Liver (tissue), 9 donors: ENCODE data around the gene F5. TPM values are rescaled to one million over a fixed set of nuclear protein-coding genes. Genes with fewer than 3 reads are reported as not detected.
"Not testable (repeated sequence)": the region's sequence is repeated elsewhere in the genome, so short reads cannot be mapped to it uniquely, and the experiment has no call there.

Source experiments
- DNase-seq: peaks from one replicate; pipeline ENCODE4 v3.0.0-alpha.2; 2017; ENCODE audit warnings: low spot score
- H3K27ac ChIP-seq, 2 donors: one replicate each; pipeline ENCODE4 v1.7.0; 2013; ENCODE audit warnings: inconsistent platforms in 2 of 2, low read length in 2 of 2, control low read depth in 1 of 2, low read depth in 1 of 2, mild to moderate bottlenecking in 1 of 2
- H3K27me3 ChIP-seq, 4 donors: one replicate each; pipeline versions ENCODE4 v1.6.1 to v1.7.0; 2013; ENCODE audit warnings: low read length in 3 of 4, inconsistent platforms in 1 of 4, mild to moderate bottlenecking in 1 of 4, moderate library complexity in 1 of 4; ENCODE audit not compliant: control insufficient read depth in 4 of 4, insufficient read depth in 4 of 4
- H3K36me3 ChIP-seq, 4 donors: one replicate each; pipeline versions ENCODE4 v1.6.1 to v1.7.0; 2013; ENCODE audit warnings: low read length in 3 of 4, mild to moderate bottlenecking in 3 of 4, low read depth in 1 of 4, moderate library complexity in 1 of 4; ENCODE audit not compliant: control insufficient read depth in 4 of 4, insufficient read depth in 3 of 4
- H3K4me1 ChIP-seq, 4 donors: one replicate each; pipeline versions ENCODE4 v1.6.1 to v1.7.0; 2013; ENCODE audit warnings: low read length in 3 of 4, mild to moderate bottlenecking in 3 of 4, moderate library complexity in 1 of 4; ENCODE audit not compliant: control insufficient read depth in 4 of 4, insufficient read depth in 4 of 4
- H3K4me3 ChIP-seq, 3 donors: one replicate each; pipeline versions ENCODE4 v1.6.1 to v1.7.0; 2013; ENCODE audit warnings: low read length in 3 of 3, control low read depth in 1 of 3, low read depth in 1 of 3, mild to moderate bottlenecking in 1 of 3
- H3K9ac ChIP-seq, 2 donors: one replicate each; pipeline ENCODE4 v1.7.0; 2013; ENCODE audit warnings: low read length in 2 of 2, mild to moderate bottlenecking in 2 of 2, moderate library complexity in 2 of 2, control low read depth in 1 of 2, low read depth in 1 of 2
- H3K9me3 ChIP-seq, 4 donors: one replicate each; pipeline versions ENCODE4 v1.6.1 to v1.7.0; 2013; ENCODE audit warnings: low read length in 3 of 4; ENCODE audit not compliant: control insufficient read depth in 4 of 4
- ATF3 ChIP-seq: IDR thresholded peaks from 2 replicates; pipeline ENCODE4 v1.6.1; 2016; ENCODE audit warnings: antibody characterized with exemption
- FOXA1 ChIP-seq: IDR thresholded peaks from 2 replicates; pipeline ENCODE4 v1.6.1; 2016; ENCODE audit warnings: antibody characterized with exemption
- HNF4G ChIP-seq: IDR thresholded peaks from 2 replicates; pipeline ENCODE4 v1.6.1; 2016; ENCODE audit warnings: antibody characterized with exemption
- JUND ChIP-seq, 2 donors: IDR thresholded peaks; 2 replicates each; pipeline ENCODE4 v1.6.1; 2016; ENCODE audit warnings: antibody characterized with exemption in 2 of 2
- MAX ChIP-seq: IDR thresholded peaks from 2 replicates; pipeline ENCODE4 v1.6.1; 2016; ENCODE audit warnings: antibody characterized with exemption
- RAD21 ChIP-seq, 2 donors: IDR thresholded peaks; 2 replicates each; pipeline ENCODE4 v1.6.1; 2016; ENCODE audit warnings: antibody characterized with exemption in 2 of 2, mild to moderate bottlenecking in 2 of 2
- REST ChIP-seq: IDR thresholded peaks from 2 replicates; pipeline ENCODE4 v1.6.1; 2016; ENCODE audit warnings: antibody characterized with exemption, mild to moderate bottlenecking
- RXRA ChIP-seq, 2 donors: IDR thresholded peaks; 2 replicates each; pipeline ENCODE4 v1.6.1; 2017 to 2018; ENCODE audit warnings: antibody characterized with exemption in 2 of 2, mild to moderate bottlenecking in 1 of 2
- SP1 ChIP-seq: IDR thresholded peaks from 2 replicates; pipeline ENCODE4 v1.6.1; 2018; ENCODE audit warnings: antibody characterized with exemption, mild to moderate bottlenecking
- TAF1 ChIP-seq: conservative IDR thresholded peaks from 2 replicates; pipeline ENCODE4 v1.6.1; 2016; ENCODE audit warnings: antibody characterized with exemption, mild to moderate bottlenecking
- YY1 ChIP-seq: IDR thresholded peaks from 2 replicates; pipeline ENCODE4 v1.6.1; 2016; ENCODE audit warnings: antibody characterized with exemption, mild to moderate bottlenecking
- ZBTB33 ChIP-seq: IDR thresholded peaks from 2 replicates; pipeline ENCODE4 v1.6.1; 2016; ENCODE audit warnings: antibody characterized with exemption
- WGBS: extraction: QIAGEN DNeasy Blood & Tissue Kit; methylation state at CpG from one replicate; pipeline ENCODE4 v1.1.7; 2013; 5-methylcytosine and 5-hydroxymethylcytosine counted together
- polyA plus RNA-seq, 2 donors: library from polyadenylated mRNA; stranded (reverse) in 1 of 2; unstranded in 1 of 2; fragments of 200-250 nt in 1 of 2; fragments of >200 nt in 1 of 2; fragmentation: Nextera tagmentation in 1 of 2; extraction: Ambion mirVana in 1 of 2; gene quantifications; one replicate each; pipeline versions ENCODE4 v1.2.1 to v1.2.3, GENCODE V29; 2013 to 2015
- total RNA-seq, 2 donors: library from RNA; depleted of rRNA; stranded (reverse); fragments of >200 nt; gene quantifications; one replicate each; pipeline ENCODE4 v1.2.3, GENCODE V29; 2014
- donor health status: healthy.
- donor health status: healthy.
- donor health status: healthy.
- donor health status: healthy.
- donor health status: healthy.

Gene F5
- total and polyA plus RNA-seq, 4 donors = 86.1 to 155 (median 129) TPM

- H3K9me3 ChIP-seq, H3K27ac ChIP-seq, H3K9ac ChIP-seq, H3K4me1 ChIP-seq, H3K4me3 ChIP-seq, DNase-seq, H3K27me3 ChIP-seq: not testable (repeated sequence)
- peaks cover 0 to 62% (median 36%) of the 10 kb centered on the region in 4 donors for H3K36me3 ChIP-seq
- WGBS = 88% methylated on average over 9 of the region's 9 CpGs
These were observed 52.6 kb downstream of the F5 start for GRCh38 chr1:169533528-169534190.

GRCh38 chr1:169530448-169530847, 55.8 kb downstream of the F5 start:
- no peak overlapping the region for H3K27ac ChIP-seq
- no peak overlapping the region for H3K4me3 ChIP-seq
- WGBS = 94% methylated on average over 3 of the region's 3 CpGs
- no peak for DNase-seq
- H3K9me3 ChIP-seq = no peaks in the 10 kb centered on the region
- H3K4me1 ChIP-seq = peaks cover 0 to 5% (median 2%) of the 10 kb centered on the region in 4 donors
- peaks cover 2 to 68% (median 45%) of the 10 kb centered on the region in 4 donors for H3K36me3 ChIP-seq
- no peak for TF ChIP-seq REST
- TF ChIP-seq HNF4G = no peak
- no peak for TF ChIP-seq TAF1
- TF ChIP-seq ATF3 = no peak
- TF ChIP-seq FOXA1 = no peak
- no peak for TF ChIP-seq ZBTB33
- no peak for TF ChIP-seq SP1
- TF ChIP-seq RAD21 (IDR thresholded peaks at IDR 0.05) = no peak
- TF ChIP-seq RXRA (IDR thresholded peaks at IDR 0.05) = no peak
- TF ChIP-seq YY1 = no peak
- TF ChIP-seq MAX = no peak
- no peak overlapping the region for H3K9ac ChIP-seq
- H3K27me3 ChIP-seq = no peaks in the 10 kb centered on the region

GRCh38 chr1:169529068-169529642, 57.1 kb downstream of the F5 start:
- peak in 1 of 2 donors; percentile 63 for TF ChIP-seq JUND (IDR thresholded peaks at IDR 0.05)
- TF ChIP-seq SP1 = no peak
- no peak for TF ChIP-seq TAF1

More at GRCh38 chr1:169529068-169529642, 57.1 kb downstream of the F5 start:
- H3K27ac ChIP-seq = no peak overlapping the region
- H3K4me1 ChIP-seq = peaks cover 5 to 14% (median 9%) of the 10 kb centered on the region in 4 donors
- no peak for DNase-seq
- peaks cover 2 to 67% (median 49%) of the 10 kb centered on the region in 4 donors for H3K36me3 ChIP-seq
- H3K27me3 ChIP-seq = no peaks in the 10 kb centered on the region
- H3K9ac ChIP-seq = peak overlapping the region in 1 of 2 donors; percentile 5
- H3K9me3 ChIP-seq = no peaks in the 10 kb centered on the region
- WGBS = 51% methylated on average over 3 of the region's 3 CpGs
- H3K4me3 ChIP-seq = no peak overlapping the region
